SU-DHL-6 (cell line): ENCODE results near the gene NAV2.

Experiments
- H2AFZ ChIP-seq: fragments of 200-600 bp; sonication (generic); 2 replicates; pipeline ENCODE4 v1.6.1; 2014; ENCODE audit warnings: low read depth, mild to moderate bottlenecking, moderate library complexity, mixed read lengths, antibody characterized with exemption, low read length; ENCODE audit not compliant: severe bottlenecking
- H3F3A ChIP-seq: fragments of 200-600 bp; shearing (Covaris generic); 2 replicates; pipeline ENCODE4 v1.6.0; 2016; ENCODE audit warnings: antibody characterized with exemption, mild to moderate bottlenecking; ENCODE audit not compliant: insufficient read depth
- H3K27ac ChIP-seq: fragments of 200-600 bp; sonication (generic); 2 replicates; pipeline ENCODE4 v1.5.1; 2016; ENCODE audit warnings: low read depth, mild to moderate bottlenecking, low read length, moderate library complexity, mixed read lengths
- H3K27me3 ChIP-seq: fragments of 200-600 bp; sonication (generic), shearing (Covaris generic); 2 replicates; pipeline ENCODE4 v1.6.0; 2014; ENCODE audit warnings: mild to moderate bottlenecking, low read length
- H3K36me3 ChIP-seq: fragments of 200-600 bp; sonication (generic); 2 replicates; pipeline ENCODE4 v1.6.1; 2014; ENCODE audit warnings: mild to moderate bottlenecking, low read length, mixed read lengths
- H3K4me2 ChIP-seq: fragments of 300-600, 200-600 bp; shearing (Covaris generic), sonication (generic); 2 replicates; pipeline ENCODE4 v1.6.0; 2014; ENCODE audit warnings: low read length, low read depth, mild to moderate bottlenecking; ENCODE audit not compliant: poor library complexity, severe bottlenecking
- H3K4me3 ChIP-seq: fragments of 200-600 bp; sonication (generic); 2 replicates; pipeline ENCODE4 v1.5.1; 2014; ENCODE audit warnings: antibody characterized with exemption, low read length, mild to moderate bottlenecking, mixed read lengths; ENCODE audit not compliant: insufficient read depth, poor library complexity, severe bottlenecking
- H3K79me2 ChIP-seq: fragments of 200-600 bp; sonication (generic); 2 replicates; pipeline ENCODE4 v1.6.1; 2014; ENCODE audit warnings: mild to moderate bottlenecking, low read length, moderate library complexity; ENCODE audit not compliant: insufficient read depth
- H3K9ac ChIP-seq: fragments of 200-600 bp; sonication (generic); 2 replicates; pipeline ENCODE4 v1.7.0; 2014; ENCODE audit warnings: mild to moderate bottlenecking, low read length
- H3K9me2 ChIP-seq: fragments of 200-600 bp; sonication (generic); replicated peaks from 2 replicates; pipeline ENCODE4 v1.6.1; 2014; ENCODE audit warnings: low read length; ENCODE audit not compliant: insufficient read depth
- H3K9me3 ChIP-seq: fragments of 200-600 bp; sonication (generic); 2 replicates; pipeline ENCODE4 v1.6.1; 2014; ENCODE audit warnings: low read length, mixed read lengths; ENCODE audit not compliant: insufficient read depth
- H4K20me1 ChIP-seq: fragments of 200-600 bp; sonication (generic); 2 replicates; pipeline ENCODE4 v1.6.1; 2014; ENCODE audit warnings: low read depth, mild to moderate bottlenecking, antibody characterized with exemption, low read length, moderate library complexity, mixed read lengths
- EZH2phosphoT487 ChIP-seq: fragments of 200-600 bp; sonication (generic), shearing (Covaris generic); conservative IDR thresholded peaks from 2 replicates; pipeline ENCODE4 v1.6.1; 2018; ENCODE audit warnings: mild to moderate bottlenecking, antibody characterized with exemption, low read length, moderate library complexity, mixed read lengths
- TF ChIP-seq, protein P1 (sequence below): fragments of 200-600 bp; sonication (generic); IDR thresholded peaks from one replicate; pipeline ENCODE4 v1.5.1; 2017; ENCODE audit warnings: antibody characterized with exemption, mild to moderate bottlenecking, low read length, moderate library complexity; ENCODE audit not compliant: insufficient read depth, poor library complexity, severe bottlenecking

NAV2 gene

DNA sequence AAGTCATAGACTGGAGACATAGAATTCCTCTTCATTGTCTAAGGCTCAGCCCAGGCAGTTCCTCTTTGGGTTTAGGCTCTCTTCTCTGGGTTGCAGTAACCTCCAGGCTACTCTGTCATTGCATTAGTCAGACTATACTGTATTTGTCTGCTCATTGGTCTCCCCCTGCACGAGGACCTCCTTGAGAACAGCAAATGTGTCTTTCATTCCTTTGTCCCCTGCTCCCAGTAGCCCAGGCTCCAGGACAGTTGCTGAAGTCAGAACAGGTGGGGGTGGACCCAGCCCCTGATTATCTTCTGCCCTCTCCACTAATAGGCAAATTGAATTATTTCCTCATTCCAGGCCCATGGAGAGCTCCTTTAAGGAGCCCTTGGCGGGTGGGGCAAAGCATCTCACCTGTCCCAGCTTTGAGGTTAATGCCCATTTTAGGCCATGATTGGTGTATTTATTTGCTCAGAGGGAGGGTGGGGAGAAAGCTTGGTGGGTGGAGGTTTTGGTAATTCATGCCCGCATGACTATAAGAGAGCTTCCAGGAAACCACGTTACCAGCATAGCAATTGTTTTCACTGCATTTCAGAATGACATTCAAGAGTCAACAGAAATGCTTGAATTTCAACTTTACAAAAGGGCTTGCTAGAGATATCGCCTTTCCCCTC, 40.9 kb downstream of the NAV2 start:
- H3K9me3 ChIP-seq, result no peaks in the 10 kb centered on the region
- no peaks in the 10 kb centered on the region for H3K79me2 ChIP-seq
- no peak overlapping the region for H3K27ac ChIP-seq
- no peaks in the 10 kb centered on the region for H3K9me2 ChIP-seq
- H3K9ac ChIP-seq, result no peak overlapping the region
- H3F3A ChIP-seq, result no peaks in the 10 kb centered on the region
- no peak overlapping the region for H3K4me3 ChIP-seq
- no peaks in the 10 kb centered on the region for H3K36me3 ChIP-seq
- H2AFZ ChIP-seq, result no peak overlapping the region
- TF ChIP-seq EZH2phosphoT487, result no peak
- TF ChIP-seq, protein P1, sequence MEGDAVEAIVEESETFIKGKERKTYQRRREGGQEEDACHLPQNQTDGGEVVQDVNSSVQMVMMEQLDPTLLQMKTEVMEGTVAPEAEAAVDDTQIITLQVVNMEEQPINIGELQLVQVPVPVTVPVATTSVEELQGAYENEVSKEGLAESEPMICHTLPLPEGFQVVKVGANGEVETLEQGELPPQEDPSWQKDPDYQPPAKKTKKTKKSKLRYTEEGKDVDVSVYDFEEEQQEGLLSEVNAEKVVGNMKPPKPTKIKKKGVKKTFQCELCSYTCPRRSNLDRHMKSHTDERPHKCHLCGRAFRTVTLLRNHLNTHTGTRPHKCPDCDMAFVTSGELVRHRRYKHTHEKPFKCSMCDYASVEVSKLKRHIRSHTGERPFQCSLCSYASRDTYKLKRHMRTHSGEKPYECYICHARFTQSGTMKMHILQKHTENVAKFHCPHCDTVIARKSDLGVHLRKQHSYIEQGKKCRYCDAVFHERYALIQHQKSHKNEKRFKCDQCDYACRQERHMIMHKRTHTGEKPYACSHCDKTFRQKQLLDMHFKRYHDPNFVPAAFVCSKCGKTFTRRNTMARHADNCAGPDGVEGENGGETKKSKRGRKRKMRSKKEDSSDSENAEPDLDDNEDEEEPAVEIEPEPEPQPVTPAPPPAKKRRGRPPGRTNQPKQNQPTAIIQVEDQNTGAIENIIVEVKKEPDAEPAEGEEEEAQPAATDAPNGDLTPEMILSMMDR, result no peak
- 0 out of 2 replicates have a peak, but pooled peaks cover 2% of the 10 kb centered on the region for H3K27me3 ChIP-seq
- H3K4me2 ChIP-seq, result no peak overlapping the region
- H4K20me1 ChIP-seq, result no peaks in the 10 kb centered on the region

DNA sequence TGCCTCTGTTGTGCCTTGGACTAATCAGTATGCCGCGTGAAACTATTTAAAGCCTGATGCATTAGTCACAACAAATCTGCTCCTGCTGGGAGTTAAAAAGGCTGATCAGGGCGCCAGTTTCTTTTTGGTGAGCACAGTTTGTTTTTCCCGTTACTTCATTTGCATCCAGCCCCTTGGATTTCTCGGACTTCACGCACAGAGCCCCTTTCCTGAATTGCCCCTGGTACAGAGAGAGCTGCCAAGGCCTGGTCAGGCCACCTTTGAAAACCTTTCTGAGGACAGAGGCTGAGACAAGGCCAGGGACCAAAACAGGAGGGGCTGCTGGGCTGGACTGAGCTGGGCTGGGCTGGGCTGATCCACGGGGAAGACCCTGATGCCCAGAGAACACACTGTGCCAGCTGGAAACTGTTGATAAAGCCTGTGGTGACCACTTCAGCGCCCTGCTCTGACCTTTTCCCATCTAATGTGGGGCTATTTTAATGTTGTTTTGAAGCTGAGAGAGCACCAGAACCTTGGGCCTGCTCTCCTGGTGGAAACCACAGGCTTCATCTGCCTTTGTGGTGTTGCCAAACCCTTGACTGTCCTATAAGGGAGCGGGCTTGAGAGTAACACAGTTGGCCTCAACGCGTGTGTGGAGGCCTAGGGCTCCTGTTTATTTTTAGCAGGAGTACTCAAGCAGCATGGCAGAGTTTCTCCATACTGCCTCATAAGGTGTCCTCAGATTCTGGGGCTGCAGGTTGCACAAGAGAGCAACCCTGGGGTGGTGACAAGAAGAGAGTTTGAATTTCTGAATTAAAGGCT, 44.2 kb downstream of the NAV2 start:
- H3K27ac ChIP-seq, result no peak overlapping the region
- H3K36me3 ChIP-seq, result no peaks in the 10 kb centered on the region
- 0 out of 2 replicates have a peak, but pooled peaks cover 2% of the 10 kb centered on the region for H3K27me3 ChIP-seq
- H3F3A ChIP-seq, result no peaks in the 10 kb centered on the region
- no peaks in the 10 kb centered on the region for H3K79me2 ChIP-seq
- no peaks in the 10 kb centered on the region for H4K20me1 ChIP-seq
- H2AFZ ChIP-seq, result no peak overlapping the region
- H3K9me3 ChIP-seq, result no peaks in the 10 kb centered on the region
- no peak overlapping the region for H3K4me2 ChIP-seq
- H3K9me2 ChIP-seq, result no peaks in the 10 kb centered on the region
- no peak overlapping the region for H3K9ac ChIP-seq
- TF ChIP-seq, protein P1, result no peak
- no peak for TF ChIP-seq EZH2phosphoT487
- no peak overlapping the region for H3K4me3 ChIP-seq

DNA sequence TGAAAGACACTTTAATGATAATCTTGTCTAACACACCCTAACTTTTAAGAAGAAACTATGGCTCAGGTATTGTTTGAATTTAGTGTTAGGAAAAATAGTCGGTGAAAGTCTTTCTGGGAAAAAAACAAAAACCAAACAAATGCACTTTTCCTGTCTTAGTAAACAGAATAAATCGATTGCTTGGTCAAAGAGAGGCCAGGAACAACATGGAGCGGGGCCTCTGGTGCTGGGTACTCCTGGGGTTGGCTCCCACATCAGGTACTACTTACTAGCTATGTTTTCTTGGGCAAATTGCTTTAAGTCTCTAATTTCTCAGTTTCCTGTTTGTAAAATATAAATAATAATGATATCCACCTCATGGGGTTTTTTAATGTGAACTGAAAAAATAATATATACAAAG, 46.8 kb downstream of the NAV2 start:
- Histone ChIP-seq H3K27ac (no peak overlapping the region), H3K4me2 (no peak overlapping the region), H3K27me3 (0 out of 2 replicates have a peak, but pooled peaks cover 2% of the 10 kb centered on the region), H3K9me3 (no peaks in the 10 kb centered on the region), H3K36me3 (no peaks in the 10 kb centered on the region), H4K20me1 (no peaks in the 10 kb centered on the region), H2AFZ (no peak overlapping the region), H3F3A (no peaks in the 10 kb centered on the region), H3K9ac (no peak overlapping the region), H3K9me2 (no peaks in the 10 kb centered on the region), H3K4me3 (no peak overlapping the region), H3K79me2 (no peaks in the 10 kb centered on the region)
- TF ChIP-seq EZH2phosphoT487, result no peak
- TF ChIP-seq, protein P1, result no peak
